COR-L47 (cell line): ENCODE data around the gene ALPG.
"Not testable (repeated sequence)": the region's sequence is repeated elsewhere in the genome, so short reads cannot be mapped to it uniquely, and the experiment has no call there.

Source experiments
- DNase-seq: peaks from one replicate; lab custom pipeline; 2025; lab: John Stamatoyannopoulos, UW

ALPG gene

DNA sequence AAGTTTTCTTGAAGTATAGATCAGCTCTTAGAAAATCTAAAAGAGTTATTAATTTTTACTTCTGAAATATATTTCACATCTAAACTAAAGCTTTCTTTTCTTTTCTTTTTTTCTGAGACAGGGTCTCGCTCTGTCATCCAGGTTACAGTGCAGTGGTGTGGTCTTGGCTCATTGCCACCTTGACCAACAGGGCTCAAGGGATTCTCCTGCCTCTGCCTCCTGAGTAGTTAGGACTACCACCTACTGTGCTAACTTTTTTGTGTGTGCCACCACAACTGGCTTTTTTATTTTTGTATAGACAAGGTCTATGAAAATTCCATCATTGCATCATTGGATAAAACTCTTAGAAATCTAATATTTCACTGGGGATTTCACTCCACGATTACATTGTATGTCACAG lies 10.0 kb upstream of the ALPG start:
- no peak for DNase-seq

DNA sequence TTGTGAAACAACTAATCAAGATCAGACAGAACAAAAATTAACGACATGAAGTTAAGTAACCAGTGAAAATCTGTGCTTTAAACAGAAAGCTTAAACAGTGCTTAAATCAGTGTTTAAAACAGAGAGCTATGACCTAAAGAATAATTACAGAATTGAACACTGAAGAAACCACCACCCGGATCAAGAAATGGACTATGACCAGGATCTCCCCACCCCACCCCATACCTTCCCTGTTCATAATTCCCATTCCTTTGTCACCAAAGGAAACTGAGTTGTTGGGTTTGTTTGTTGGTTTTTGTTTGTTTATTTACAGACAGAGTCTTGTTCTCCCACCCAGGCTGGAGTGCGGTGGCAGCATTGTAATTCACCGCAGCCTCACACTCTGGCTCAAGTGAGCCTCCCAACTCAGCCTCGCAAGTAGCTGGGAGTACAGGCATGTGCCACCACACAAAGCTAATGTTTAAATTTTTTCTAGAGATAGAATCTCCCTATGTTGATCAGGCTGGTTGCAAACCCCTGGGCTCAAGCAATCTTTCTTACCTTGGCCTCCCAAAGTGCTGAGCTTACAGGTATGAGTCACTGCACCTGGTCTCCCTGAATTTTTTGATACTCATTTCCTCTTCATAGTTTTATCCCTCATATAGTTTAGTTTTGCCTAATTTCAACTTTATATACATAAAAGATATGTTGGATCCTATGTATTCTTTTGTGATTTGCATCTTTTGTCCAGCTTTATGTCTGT lies 8.2 kb upstream of the ALPG start:
- DNase-seq, result no peak

DNA sequence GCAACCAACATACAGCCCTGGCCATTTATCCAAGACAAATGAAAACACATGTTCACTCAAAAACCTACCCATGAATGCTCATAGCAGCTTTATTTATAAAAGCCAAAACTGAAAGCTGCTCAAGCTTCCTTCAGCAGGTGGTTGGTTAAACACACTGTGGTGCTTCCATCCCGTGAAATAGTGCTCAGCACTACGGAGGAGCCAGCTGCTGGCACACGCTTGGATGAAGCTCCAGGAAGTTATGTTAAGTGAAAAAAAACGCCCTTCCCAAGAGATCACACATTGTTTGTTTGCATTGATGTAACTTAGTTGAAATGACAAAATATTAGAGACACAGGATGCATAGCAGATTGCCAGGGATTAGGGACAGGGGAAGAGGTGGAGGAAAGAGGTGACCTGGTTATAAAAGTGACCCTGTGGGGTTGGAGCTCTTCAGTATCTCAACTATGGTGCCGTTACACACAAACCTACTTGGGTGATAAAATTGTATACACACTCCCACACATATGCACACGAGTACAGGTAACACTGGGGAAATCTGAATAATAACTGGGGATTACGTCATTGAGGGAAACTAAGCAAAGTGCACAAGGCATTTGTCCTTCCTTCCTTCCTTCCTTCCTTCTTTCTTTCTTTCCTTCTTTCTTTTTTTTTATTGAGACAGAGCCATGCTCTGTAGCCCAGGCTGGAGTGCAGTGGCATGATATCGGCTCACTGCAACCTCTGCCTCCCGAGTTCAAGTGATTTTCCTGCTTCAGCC lies 6.2 kb upstream of the ALPG start:
- no peak for DNase-seq

- no peak for DNase-seq
These were observed 4.1 kb upstream of the ALPG start for GRCh38 chr2:232402518-232402917.

DNA sequence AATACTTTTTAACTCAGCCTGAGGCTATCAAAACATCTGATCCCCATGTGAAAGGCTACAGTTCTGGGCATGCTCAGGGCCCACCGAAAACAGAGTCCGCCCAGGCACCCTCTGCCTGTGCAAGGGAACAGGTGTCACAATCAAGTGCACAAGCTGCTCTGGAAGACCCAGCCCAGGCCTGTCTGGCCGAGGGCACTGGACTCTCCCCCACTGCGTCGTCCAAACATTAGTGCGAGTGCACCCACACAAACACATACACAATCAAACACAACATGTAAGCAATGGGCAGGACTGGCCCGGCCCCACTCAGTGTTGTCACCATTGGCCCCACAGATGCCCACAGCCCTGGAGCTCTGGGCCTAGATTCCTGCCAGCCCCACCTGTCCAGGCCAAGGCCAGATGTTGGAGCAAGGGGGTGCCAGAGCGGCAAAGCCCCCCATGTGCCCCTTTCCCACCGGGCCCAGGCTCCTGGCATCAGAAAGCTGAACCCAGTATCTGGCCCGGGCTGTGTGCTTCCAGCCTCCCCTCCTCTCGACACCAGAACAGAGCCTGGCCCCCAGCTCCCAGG lies 617 bp upstream of the ALPG start:
- DNase-seq, result no peak

- DNase-seq, result not testable (repeated sequence)
These were observed 945 bp downstream of the ALPG start for GRCh38 chr2:232407428-232408150.

GRCh38 chr2:232408269-232408668 lies 1.6 kb downstream of the ALPG start:
- not testable (repeated sequence) for DNase-seq

GRCh38 chr2:232409617-232410016 lies 3.0 kb downstream of the ALPG start:
- not testable (repeated sequence) for DNase-seq

DNA sequence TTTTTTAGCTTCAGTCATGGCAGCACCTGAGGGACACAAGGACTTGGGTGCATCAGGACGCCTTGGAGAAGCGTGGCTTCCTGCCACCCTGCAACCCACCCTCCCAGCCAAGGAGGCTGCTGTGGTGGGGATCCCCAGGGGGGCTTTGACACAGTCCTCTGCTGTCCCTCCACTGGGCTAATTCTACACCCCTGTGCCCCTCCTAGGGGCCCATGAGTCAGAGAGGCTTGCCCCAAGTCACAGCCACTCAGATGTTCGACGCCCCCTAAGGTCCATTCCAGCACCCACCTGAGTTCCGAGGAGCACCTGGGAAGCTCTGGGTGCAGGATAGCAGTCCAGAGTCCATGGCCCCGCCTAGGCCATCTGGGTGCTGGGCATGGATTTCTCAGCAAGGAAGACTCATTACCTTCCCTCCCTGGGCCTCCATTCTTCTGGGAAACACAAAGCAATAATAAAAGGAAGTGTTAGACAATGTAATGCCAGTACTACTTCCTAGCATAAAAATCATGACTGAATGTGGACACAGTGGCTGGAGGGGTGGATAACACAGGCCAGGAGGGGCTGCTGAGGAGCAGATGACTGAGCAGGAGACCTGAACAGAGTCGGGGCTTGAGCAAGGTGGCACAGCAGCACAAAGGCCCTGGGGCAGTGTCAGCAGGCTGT lies 3.7 kb downstream of the ALPG start:
- DNase-seq, result no peak

GRCh38 chr2:232411901-232412629 lies 5.4 kb downstream of the ALPG start:
- no peak for DNase-seq

DNA sequence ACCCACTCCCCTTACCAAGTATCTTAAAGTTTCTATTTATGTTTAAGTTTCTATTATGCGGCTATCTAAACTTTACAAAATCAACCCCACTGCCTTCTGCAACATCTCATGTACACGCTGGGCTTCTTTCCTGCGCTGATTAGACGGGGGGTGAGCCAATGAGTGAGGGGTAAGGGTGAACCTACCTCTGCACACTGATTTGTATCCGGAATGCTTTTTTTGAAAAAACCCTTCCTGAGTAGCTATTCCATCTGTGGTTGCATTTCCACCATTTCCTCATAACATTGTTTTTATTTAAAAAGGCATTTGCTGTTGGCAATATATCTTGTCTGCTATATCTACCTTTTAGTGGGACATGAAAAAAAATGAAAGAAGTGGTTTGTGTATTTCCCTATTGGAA lies 6.3 kb downstream of the ALPG start:
- DNase-seq, result no peak

DNA sequence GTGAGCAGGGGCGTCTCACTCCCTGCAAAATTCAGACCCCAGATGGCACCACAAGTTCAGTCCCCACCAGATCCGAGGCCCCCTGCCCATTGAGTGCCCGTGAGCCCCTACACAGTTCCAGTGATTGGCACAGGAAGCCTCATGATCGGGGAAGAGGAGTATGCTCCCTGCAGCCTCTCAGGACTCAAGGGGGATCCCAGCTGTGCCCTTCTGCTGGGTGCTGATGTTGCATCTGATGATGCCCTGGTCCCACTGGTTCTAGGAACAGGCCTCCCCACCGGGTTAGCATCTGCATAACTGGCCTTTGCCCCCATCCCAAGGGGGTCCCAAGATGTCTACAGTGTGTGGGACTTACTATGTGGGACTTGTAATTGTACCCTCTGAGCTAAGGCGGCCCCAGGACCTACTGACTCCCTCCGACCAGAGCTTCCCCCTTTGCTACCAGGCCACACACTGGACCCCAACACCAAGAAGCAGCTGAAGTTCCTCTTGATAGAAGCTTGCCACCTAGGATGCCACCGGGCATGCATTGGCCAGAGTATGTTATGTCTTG lies 8.6 kb downstream of the ALPG start:
- DNase-seq, result no peak

DNA sequence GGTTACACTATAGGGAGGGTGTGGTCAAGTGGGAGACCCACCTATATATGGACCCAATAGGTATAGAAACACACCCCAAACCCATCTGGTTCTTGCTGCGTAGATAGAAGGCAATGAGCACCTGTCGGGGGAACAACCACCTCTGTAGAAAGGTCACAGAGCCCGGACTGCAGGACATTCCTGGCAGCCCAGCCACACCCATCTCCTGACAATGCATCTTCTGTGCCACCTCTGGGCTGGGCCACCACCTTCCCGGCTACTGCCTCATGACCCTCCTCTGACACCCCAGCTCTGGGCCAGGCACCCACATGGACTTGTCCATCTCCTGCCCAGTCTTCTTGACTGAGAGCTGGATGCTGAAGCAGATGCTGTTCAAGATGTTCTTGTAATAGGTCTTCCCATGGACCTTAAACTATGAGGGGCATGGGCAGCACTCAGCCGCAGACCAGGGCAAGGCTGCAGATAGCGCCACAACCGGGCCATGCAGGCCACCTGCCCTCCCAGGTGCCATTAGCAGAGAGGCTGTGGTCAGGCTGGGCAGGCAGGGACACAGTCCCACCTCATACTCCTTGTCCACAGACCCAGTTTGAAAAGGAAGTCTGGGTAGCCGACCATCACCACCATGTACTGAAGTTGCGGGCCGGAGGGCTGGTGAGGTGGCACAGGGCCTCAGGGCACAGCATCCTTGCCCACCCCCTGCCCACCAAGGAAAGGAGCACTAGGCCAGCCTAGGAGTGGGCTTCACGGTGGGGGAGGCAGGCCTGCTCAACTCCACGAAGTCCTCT lies 9.3 kb downstream of the ALPG start:
- no peak for DNase-seq

DNA sequence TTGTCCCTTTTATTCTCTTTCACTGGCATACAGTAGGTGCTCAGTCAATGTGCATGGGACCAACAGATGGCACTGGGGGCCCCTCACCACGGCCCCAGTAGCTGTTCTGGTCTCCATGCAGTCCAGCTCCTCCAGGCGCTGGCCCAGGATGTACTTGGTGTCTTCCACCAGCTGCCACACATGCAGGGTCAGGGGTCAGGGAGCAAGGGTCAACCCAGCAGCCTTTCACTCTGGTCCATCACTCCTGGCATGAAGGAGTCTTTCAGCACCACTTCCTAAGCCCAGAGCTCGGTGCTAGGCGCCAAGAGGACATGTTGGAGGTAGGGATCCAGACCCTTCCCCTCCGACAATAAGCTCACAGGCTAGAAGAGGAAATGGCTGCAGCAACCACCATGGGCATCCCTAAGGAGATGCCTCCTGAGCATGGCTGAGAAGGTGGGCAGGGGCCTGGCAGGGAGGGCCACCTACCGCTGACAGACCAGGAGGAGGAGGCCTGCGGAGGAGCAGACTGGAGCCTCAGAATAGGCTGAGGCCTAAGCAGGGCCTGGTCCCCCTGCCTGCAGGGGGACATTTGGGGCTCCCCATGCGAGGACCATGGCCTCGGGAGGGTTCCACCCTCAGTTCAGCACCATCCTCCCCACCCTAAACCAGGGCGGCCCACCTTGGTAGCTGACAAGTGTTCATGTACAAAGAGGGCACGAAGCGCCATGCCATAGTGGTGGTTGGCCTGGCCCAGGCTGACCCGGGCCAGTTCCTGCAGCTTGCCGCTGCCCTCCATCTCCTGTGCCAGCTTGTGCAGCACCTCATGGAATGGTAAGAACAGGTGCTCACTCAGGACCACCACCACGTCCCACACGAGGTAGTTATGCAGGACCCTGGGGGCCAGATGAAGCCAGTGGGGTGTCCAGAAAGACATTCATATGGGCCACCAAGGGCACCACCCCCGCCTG lies 10.2 kb downstream of the ALPG start:
- DNase-seq, result no peak

DNA sequence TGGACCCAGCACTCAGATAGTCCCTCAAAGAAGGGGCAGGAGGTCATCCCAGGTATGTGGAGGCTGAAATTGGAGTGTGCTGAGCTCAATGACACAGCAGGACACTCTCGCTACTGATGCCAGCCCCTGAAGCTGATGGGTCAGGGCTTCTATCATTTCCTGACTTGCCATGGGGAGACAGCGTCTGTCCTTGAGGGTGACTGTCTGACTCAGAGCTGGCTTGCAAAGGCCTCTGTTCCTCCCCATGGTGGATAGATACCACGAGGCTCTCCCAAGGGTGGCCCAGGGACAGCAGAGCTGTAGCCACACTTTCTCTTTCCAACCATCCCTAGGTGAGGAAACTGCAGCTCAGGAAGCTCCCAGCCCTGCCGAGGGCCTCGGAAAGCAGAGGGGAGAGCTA lies 10.8 kb downstream of the ALPG start:
- no peak for DNase-seq

- no peak for DNase-seq
These were observed 11.4 kb downstream of the ALPG start for GRCh38 chr2:232418056-232418455.

DNA sequence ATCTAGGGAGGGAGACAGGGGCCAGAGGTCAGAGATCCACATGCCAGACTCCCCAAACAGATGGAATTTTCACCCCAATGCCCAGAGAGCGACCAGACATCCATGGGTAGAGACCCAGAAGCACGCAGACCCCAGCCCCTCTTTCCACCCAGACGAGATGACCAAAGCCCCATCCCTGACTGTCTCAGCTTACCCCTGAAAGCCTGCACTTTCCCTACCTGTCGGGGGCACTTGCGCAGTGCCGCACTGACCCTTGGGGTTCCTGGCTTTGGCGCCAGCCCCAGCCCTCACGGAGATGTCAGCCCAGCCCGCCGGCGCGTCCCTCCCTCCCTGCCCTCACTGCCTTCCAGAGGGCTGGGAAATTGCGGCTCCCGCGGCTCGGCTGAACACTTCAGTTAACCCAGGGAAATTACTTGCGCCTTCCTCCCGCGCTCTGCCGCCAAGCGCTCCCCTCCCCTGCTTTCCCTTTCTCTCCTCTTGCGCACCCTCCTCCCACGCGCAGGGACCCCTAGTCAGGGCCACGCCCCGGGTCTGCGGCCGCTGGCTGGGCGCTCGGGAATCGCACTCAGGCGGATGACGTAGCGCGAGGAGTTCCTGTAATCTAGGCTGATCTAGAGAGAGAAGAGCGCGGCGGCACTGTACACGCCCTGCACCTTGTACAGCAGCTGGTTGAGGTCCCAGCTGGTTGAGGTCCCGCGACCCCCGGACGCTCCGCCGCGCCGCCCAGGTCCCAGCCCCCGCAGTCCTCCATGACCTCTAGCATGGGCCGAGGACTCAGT lies 12.0 kb downstream of the ALPG start:
- DNase-seq, result no peak
